Measurements from ENCODE around the gene OLFM2.

DNA sequence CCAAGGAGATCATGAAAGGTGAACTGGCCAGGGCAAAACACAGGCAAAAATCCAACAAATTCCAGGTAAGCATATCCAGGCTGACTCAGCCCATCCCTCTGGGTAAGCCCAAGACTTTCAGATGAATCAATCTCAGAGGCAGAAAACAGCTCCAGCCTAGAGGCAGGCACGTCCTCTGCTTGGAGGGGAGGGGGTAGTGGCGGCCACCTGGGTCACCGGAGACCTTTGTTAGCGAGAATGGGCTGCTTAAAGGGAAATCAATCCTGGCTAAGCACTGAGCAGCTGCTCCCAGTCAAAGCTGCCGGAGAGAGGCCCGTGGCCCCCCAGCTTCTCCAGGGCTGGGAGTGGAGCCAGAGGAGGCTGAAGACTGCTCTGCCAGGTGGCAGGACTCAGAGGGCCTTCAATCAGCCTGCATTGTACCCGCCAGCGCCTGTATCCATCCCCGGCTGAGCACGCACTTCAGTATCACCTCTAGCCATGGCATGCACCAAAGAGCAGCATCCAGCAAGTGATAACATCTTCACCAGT is 53.0 kb downstream of the OLFM2 start:
- TF ChIP-seq, protein P1, sequence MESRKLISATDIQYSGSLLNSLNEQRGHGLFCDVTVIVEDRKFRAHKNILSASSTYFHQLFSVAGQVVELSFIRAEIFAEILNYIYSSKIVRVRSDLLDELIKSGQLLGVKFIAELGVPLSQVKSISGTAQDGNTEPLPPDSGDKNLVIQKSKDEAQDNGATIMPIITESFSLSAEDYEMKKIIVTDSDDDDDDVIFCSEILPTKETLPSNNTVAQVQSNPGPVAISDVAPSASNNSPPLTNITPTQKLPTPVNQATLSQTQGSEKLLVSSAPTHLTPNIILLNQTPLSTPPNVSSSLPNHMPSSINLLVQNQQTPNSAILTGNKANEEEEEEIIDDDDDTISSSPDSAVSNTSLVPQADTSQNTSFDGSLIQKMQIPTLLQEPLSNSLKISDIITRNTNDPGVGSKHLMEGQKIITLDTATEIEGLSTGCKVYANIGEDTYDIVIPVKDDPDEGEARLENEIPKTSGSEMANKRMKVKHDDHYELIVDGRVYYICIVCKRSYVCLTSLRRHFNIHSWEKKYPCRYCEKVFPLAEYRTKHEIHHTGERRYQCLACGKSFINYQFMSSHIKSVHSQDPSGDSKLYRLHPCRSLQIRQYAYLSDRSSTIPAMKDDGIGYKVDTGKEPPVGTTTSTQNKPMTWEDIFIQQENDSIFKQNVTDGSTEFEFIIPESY (IDR thresholded peaks at IDR 0.05; ENCODE audit: extremely low read depth, insufficient replicate concordance, low read length) = no peak
- TF ChIP-seq, protein P2, sequence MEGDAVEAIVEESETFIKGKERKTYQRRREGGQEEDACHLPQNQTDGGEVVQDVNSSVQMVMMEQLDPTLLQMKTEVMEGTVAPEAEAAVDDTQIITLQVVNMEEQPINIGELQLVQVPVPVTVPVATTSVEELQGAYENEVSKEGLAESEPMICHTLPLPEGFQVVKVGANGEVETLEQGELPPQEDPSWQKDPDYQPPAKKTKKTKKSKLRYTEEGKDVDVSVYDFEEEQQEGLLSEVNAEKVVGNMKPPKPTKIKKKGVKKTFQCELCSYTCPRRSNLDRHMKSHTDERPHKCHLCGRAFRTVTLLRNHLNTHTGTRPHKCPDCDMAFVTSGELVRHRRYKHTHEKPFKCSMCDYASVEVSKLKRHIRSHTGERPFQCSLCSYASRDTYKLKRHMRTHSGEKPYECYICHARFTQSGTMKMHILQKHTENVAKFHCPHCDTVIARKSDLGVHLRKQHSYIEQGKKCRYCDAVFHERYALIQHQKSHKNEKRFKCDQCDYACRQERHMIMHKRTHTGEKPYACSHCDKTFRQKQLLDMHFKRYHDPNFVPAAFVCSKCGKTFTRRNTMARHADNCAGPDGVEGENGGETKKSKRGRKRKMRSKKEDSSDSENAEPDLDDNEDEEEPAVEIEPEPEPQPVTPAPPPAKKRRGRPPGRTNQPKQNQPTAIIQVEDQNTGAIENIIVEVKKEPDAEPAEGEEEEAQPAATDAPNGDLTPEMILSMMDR (IDR thresholded peaks at IDR 0.05 in 2 of 3, conservative IDR thresholded peaks at IDR 0.05 in 1 of 3; ENCODE audit: borderline replicate concordance in 1 of 3, insufficient read depth in 1 of 3, low read depth in 2 of 3, low read length in 2 of 3) = no peak
- TF ChIP-seq TCF7L2 (IDR thresholded peaks at IDR 0.05; ENCODE audit: borderline replicate concordance, extremely low read depth, insufficient read depth, insufficient read length) = no peak
- no peak for TF ChIP-seq POLR2A (IDR thresholded peaks at IDR 0.05; ENCODE audit: borderline replicate concordance, extremely low read depth, insufficient read depth, insufficient read length)
- TF ChIP-seq EZH2 (IDR thresholded peaks at IDR 0.05) = no peak
- no peak for TF ChIP-seq EZH2phosphoT487 (IDR thresholded peaks at IDR 0.05; ENCODE audit: borderline replicate concordance)
- TF ChIP-seq ZNF274 (IDR thresholded peaks at IDR 0.05; ENCODE audit: low read depth, low read length) = no peak
- TF ChIP-seq POLR2AphosphoS5 (IDR thresholded peaks at IDR 0.05; ENCODE audit: low read depth, low read length) = no peak
- no peak for TF ChIP-seq RAD21 (IDR thresholded peaks at IDR 0.05; ENCODE audit: low read depth)
- TF ChIP-seq, protein P3, sequence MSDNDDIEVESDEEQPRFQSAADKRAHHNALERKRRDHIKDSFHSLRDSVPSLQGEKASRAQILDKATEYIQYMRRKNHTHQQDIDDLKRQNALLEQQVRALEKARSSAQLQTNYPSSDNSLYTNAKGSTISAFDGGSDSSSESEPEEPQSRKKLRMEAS (IDR thresholded peaks at IDR 0.05) = no peak
- no peak for TF ChIP-seq SIN3A (IDR thresholded peaks at IDR 0.05; ENCODE audit: low read depth)
- no peak for TF ChIP-seq SP1 (IDR thresholded peaks at IDR 0.05; ENCODE audit: low read depth)
